WERI-Rb-1 (cell line): Measurements from ENCODE around the gene EEF1A2.
A peak's percentile ranks its signal among the peaks of the same experiment; 100 is the strongest.

Experiments
- DNase-seq: peaks from one replicate; pipeline ENCODE4 v3.0.0-alpha.2; 2020
- H3K27ac ChIP-seq: fragments of 250-450 bp; sonication (Bioruptor Pico); 2 replicates; pipeline ENCODE4 v1.5.1; 2020; ENCODE audit warnings: mild to moderate bottlenecking, moderate library complexity
- H3K27me3 ChIP-seq: fragments of 250-450 bp; sonication (Bioruptor Pico); 2 replicates; pipeline ENCODE4 v1.5.1; 2021; ENCODE audit warnings: mild to moderate bottlenecking, low read depth, moderate library complexity; ENCODE audit not compliant: insufficient read depth, severe bottlenecking
- H3K36me3 ChIP-seq: fragments of 250-450 bp; sonication (Bioruptor Pico); 2 replicates; pipeline ENCODE4 v1.5.1; 2020; ENCODE audit warnings: mild to moderate bottlenecking, moderate library complexity
- H3K4me3 ChIP-seq: 2 replicates; pipeline ENCODE4 v1.5.1; 2011; ENCODE audit warnings: low read depth, mild to moderate bottlenecking, control low read depth, low read length
- H3K9me3 ChIP-seq: fragments of 250-450 bp; sonication (Bioruptor Pico); 2 replicates; pipeline ENCODE4 v1.5.1; 2021; ENCODE audit warnings: mild to moderate bottlenecking, moderate library complexity; ENCODE audit not compliant: severe bottlenecking
- TF ChIP-seq, protein P1 (sequence below): IDR thresholded peaks from 2 replicates; pipeline ENCODE4 v1.5.1; 2011; ENCODE audit warnings: low read depth, mild to moderate bottlenecking, control low read depth, inconsistent platforms, low read length

EEF1A2 gene

DNA sequence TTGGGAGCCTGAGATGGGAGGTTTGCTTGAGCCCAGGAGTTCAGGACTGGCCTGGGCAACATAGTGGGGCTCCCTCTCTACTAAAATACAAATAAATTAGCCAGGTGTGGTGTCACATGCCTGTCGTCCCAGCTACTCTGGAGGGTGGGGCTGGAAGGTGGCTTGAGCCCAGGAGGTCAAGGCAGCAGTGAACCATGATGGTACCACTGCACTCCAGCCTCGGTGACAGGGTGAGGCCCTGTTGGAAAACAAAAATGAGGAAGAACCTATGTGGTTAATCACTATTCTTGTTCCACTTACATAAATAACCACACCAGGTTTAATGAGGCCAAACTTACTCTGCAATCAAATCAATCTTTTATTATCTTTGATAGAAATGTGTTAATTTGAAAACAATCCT lies 27.1 kb upstream of the EEF1A2 start:
- Histone ChIP-seq H3K27ac (no peak overlapping the region), H3K9me3 (peaks cover 9% of the 10 kb centered on the region), H3K4me3 (no peak overlapping the region), H3K27me3 (no peaks in the 10 kb centered on the region), H3K36me3 (peaks cover 26% of the 10 kb centered on the region)
- DNase-seq, result no peak
- TF ChIP-seq, protein P1, sequence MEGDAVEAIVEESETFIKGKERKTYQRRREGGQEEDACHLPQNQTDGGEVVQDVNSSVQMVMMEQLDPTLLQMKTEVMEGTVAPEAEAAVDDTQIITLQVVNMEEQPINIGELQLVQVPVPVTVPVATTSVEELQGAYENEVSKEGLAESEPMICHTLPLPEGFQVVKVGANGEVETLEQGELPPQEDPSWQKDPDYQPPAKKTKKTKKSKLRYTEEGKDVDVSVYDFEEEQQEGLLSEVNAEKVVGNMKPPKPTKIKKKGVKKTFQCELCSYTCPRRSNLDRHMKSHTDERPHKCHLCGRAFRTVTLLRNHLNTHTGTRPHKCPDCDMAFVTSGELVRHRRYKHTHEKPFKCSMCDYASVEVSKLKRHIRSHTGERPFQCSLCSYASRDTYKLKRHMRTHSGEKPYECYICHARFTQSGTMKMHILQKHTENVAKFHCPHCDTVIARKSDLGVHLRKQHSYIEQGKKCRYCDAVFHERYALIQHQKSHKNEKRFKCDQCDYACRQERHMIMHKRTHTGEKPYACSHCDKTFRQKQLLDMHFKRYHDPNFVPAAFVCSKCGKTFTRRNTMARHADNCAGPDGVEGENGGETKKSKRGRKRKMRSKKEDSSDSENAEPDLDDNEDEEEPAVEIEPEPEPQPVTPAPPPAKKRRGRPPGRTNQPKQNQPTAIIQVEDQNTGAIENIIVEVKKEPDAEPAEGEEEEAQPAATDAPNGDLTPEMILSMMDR, result no peak

DNA sequence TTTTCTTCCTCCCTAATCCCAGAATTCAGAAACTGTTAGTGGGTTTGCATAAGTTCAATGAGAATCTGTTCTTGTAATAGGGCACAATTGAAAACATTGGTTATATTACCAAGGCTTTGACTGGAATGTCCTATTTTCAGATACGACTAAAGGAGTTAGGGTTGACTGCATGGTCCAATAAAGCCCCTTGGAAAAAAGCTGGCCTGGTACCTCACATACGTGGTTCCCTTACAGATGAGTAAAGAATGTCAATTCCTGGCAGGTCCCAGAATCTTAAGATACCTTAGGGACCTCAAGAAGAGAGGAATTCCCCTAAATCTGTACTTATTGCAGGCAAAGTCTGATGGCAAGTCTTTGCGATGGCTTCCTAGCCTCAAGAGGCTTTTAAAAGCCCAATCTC lies 26.3 kb upstream of the EEF1A2 start:
- no peak for DNase-seq
- Histone ChIP-seq H3K27me3 (no peaks in the 10 kb centered on the region), H3K9me3 (peaks cover 9% of the 10 kb centered on the region), H3K4me3 (no peak overlapping the region), H3K36me3 (peaks cover 27% of the 10 kb centered on the region), H3K27ac (no peak overlapping the region)
- TF ChIP-seq, protein P1, result no peak

DNA sequence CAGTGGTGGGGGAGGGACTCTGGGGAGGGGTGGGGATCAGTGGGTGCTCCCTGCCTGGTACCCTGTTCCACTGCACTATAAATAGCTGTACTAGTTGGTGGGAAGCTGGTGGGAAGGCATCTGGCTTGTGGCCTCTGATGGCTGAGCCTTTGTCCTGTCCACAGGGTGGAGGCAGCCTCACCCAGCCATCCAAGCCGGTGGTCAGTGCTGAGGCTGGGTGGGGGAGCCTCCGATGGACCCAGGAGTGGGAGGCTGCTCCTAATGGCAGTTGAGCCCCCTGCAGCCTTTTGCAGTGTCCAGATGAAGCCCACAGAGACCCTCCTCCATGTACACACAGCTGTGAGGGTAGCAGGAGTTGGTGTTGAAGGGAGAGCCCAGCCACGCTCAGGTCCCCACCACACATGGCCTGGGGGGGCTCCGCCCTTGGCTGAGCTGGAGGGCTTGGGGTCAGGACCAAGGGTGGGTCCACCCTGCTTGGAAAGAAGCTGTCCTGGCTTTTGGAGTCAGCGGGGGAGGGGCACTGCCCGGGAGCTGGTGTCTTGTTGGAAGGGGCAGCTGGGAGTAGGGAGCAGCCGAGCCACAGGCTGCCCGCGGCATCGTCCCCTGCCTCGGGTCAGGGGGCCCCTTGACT lies 24.2 kb upstream of the EEF1A2 start:
- Histone ChIP-seq H3K36me3 (peaks cover 27% of the 10 kb centered on the region), H3K4me3 (no peak overlapping the region), H3K27me3 (no peaks in the 10 kb centered on the region), H3K9me3 (peaks cover 9% of the 10 kb centered on the region), H3K27ac (no peak overlapping the region)
- TF ChIP-seq, protein P1, result no peak
- peak; percentile 17 for DNase-seq

DNA sequence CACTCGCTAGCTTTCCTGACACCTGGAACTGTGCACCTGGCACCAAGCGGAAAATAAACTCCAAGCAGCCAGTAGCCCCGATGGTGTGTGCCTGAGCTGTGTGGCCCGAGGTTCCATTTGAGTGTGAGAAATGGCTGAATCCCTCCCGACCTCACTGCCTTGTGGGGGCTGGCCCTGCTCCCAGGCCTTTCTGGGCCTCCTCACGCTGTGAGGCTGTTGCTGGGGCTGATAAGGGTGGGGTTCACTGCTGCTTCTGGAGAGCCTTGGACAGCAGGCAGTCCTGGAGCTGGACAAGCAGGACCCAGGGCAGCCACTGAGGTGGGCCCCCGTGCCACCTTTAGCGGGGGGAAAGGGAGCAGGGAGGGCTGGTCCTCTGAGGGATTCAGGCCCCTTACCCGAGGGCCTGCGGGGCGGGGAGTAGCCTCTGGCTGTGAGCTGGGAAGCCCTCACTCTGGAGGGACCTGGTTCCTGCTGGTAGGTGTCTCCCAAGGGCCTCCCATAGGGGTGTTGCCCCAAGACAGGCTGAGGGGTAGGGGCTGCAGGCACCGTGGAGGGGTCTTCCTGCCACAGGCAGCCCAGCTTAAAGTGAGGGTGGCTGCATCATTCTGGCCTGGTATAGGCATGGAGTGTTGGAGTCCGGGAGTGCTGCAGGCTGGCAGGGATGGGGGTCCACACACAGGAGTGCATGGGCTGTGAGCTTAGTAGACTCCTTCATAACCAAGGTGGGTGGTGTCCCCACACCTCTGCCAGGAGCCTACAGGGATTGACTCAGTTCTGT lies 23.4 kb upstream of the EEF1A2 start:
- Histone ChIP-seq H3K9me3 (peaks cover 9% of the 10 kb centered on the region), H3K36me3 (peaks cover 27% of the 10 kb centered on the region), H3K27me3 (no peaks in the 10 kb centered on the region), H3K4me3 (no peak overlapping the region), H3K27ac (no peak overlapping the region)
- TF ChIP-seq, protein P1, result no peak
- no peak for DNase-seq

DNA sequence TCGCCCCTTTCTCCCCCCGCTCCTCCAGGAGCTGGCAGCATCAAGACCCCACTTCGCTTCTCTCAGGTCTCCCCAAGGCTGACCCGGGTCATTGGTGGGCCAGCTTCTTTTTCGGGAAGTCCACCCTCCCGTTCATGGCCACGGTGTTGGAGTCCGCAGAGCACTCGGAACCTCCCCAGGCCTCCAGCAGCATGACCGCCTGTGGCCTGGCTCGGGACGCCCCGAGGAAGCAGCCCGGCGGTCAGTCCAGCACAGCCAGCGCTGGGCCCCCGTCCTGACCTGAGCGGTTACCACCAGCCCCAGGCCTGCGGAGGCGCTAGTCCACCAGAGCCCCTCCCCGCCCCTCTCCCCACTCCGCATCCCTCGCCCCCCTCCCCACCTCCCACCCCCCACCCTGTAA lies 22.7 kb upstream of the EEF1A2 start:
- peak; percentile 32 for DNase-seq
- Histone ChIP-seq H3K4me3 (peak overlapping the region; percentile 61), H3K9me3 (peaks cover 9% of the 10 kb centered on the region), H3K27ac (peak overlapping the region; percentile 96), H3K27me3 (no peaks in the 10 kb centered on the region), H3K36me3 (peaks cover 27% of the 10 kb centered on the region)
- TF ChIP-seq, protein P1, result 0 out of 2 replicates have a peak, but pooled peaks have one; percentile 18
